ENCODE data around the gene DVL1.

The DVL1 gene

DNA sequence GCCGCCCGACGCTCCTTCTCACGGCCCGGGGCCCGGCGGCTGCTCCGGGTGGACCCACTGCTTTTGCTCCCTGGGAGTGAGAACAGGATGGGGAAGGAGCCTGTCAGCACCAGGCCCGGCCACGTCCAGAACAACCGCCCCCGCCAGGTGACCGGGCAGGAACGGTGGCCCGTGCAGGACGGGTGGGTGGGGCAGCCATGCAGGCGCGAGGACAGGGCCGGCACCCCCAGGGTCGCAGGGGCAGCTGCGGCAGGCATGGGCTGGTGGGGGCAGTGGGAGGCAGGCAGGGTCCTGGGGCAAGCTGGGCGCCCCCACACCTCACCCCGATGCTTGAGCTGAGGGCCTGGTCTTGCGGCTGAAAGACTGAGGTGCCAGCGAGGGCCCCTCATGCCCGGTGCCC lies 12.8 kb downstream of the DVL1 start:
- Histone ChIP-seq H3K9me3 (ENCODE audit: insufficient read depth, low read depth, low read length) (no peaks in the 10 kb centered on the region), H3K27me3 (ENCODE audit: insufficient read depth, low read length, poor library complexity, severe bottlenecking) (no peaks in the 10 kb centered on the region), H3K79me2 (ENCODE audit: insufficient read depth, low read length) (no peaks in the 10 kb centered on the region), H3K4me3 (ENCODE audit: low read length, poor library complexity, severe bottlenecking) (no peak overlapping the region), H3K4me1 (ENCODE audit: insufficient read depth, low read length, poor library complexity, severe bottlenecking) (no peaks in the 10 kb centered on the region), H3K4me2 (ENCODE audit: low read depth, low read length, poor library complexity, severe bottlenecking) (no peak overlapping the region), H3K9me2 (replicated peaks; ENCODE audit: low read depth, low read length) (no peaks in the 10 kb centered on the region), H3F3A (ENCODE audit: low read depth) (no peaks in the 10 kb centered on the region), H3K9ac (ENCODE audit: low read depth, low read length, poor library complexity, severe bottlenecking) (no peak overlapping the region), H4K20me1 (ENCODE audit: insufficient read depth, low read length, poor library complexity, severe bottlenecking) (no peaks in the 10 kb centered on the region), H2AFZ (ENCODE audit: low read length) (no peak overlapping the region), H3K36me3 (ENCODE audit: insufficient read depth, low read length) (no peaks in the 10 kb centered on the region; the same call in 1 of the 2 replicates)
- no peak for TF ChIP-seq EZH2phosphoT487 (IDR thresholded peaks at IDR 0.05; ENCODE audit: borderline replicate concordance)
- TF ChIP-seq, protein P1, sequence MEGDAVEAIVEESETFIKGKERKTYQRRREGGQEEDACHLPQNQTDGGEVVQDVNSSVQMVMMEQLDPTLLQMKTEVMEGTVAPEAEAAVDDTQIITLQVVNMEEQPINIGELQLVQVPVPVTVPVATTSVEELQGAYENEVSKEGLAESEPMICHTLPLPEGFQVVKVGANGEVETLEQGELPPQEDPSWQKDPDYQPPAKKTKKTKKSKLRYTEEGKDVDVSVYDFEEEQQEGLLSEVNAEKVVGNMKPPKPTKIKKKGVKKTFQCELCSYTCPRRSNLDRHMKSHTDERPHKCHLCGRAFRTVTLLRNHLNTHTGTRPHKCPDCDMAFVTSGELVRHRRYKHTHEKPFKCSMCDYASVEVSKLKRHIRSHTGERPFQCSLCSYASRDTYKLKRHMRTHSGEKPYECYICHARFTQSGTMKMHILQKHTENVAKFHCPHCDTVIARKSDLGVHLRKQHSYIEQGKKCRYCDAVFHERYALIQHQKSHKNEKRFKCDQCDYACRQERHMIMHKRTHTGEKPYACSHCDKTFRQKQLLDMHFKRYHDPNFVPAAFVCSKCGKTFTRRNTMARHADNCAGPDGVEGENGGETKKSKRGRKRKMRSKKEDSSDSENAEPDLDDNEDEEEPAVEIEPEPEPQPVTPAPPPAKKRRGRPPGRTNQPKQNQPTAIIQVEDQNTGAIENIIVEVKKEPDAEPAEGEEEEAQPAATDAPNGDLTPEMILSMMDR (conservative IDR thresholded peaks at IDR 0.05; ENCODE audit: low read length) = no peak

DNA sequence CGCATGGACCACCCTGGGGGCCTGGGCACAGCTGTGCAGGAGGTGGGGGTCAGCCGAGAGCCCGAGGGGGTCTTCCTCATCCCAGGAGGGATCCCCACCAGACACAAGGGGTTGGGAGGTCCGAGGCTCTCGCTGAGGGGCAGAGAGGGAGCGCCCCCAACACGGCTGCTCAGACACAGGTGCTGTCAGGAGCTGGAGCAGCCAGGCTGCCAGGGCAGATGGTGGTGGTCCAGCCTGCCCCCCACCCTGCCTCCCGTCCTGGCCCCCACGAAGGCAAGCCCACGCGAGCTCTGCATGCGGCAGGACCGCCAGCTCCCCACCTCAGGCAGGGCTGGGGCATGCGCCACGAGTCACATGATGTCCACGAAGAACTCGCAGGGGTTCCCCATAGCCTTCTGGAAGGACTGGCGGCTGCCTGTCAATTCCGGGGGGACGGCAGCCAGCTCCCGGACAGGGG lies 13.4 kb downstream of the DVL1 start:
- Histone ChIP-seq H3K9me2 (replicated peaks; ENCODE audit: low read depth, low read length) (no peaks in the 10 kb centered on the region), H3K4me1 (ENCODE audit: insufficient read depth, low read length, poor library complexity, severe bottlenecking) (no peaks in the 10 kb centered on the region), H3K36me3 (ENCODE audit: insufficient read depth, low read length) (no peaks in the 10 kb centered on the region; the same call in 1 of the 2 replicates), H3K4me2 (ENCODE audit: low read depth, low read length, poor library complexity, severe bottlenecking) (no peak overlapping the region), H3F3A (ENCODE audit: low read depth) (no peaks in the 10 kb centered on the region), H3K9ac (ENCODE audit: low read depth, low read length, poor library complexity, severe bottlenecking) (no peak overlapping the region), H3K9me3 (ENCODE audit: insufficient read depth, low read depth, low read length) (no peaks in the 10 kb centered on the region), H3K27me3 (ENCODE audit: insufficient read depth, low read length, poor library complexity, severe bottlenecking) (no peaks in the 10 kb centered on the region), H3K4me3 (ENCODE audit: low read length, poor library complexity, severe bottlenecking) (no peak overlapping the region), H3K79me2 (ENCODE audit: insufficient read depth, low read length) (no peaks in the 10 kb centered on the region), H2AFZ (ENCODE audit: low read length) (no peak overlapping the region), H4K20me1 (ENCODE audit: insufficient read depth, low read length, poor library complexity, severe bottlenecking) (no peaks in the 10 kb centered on the region)
- TF ChIP-seq EZH2phosphoT487 (IDR thresholded peaks at IDR 0.05; ENCODE audit: borderline replicate concordance) = no peak
- TF ChIP-seq, protein P1 (conservative IDR thresholded peaks at IDR 0.05; ENCODE audit: low read length) = no peak

DNA sequence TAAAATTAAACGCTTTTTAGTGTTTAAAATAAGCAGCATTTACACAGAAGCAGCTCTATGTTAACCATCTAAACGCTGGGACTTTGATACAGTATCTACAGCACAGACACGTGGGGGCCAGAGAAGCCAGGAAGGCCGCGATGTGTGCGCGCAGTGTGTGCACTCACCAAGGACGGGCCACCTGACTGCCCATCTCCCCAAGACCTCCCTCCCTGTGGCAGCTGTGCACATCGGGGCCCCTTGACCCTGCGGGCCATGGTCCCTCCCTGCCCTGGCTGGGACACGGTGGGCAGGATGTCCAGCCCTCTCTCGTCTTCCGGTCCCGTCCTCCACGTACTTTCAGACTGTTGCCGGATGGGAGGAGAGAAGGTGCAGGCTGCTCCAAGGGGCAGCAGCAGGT lies 13.9 kb downstream of the DVL1 start:
- Histone ChIP-seq H3K9me2 (replicated peaks; ENCODE audit: low read depth, low read length) (no peaks in the 10 kb centered on the region), H3K27me3 (ENCODE audit: insufficient read depth, low read length, poor library complexity, severe bottlenecking) (no peaks in the 10 kb centered on the region), H3K4me1 (ENCODE audit: insufficient read depth, low read length, poor library complexity, severe bottlenecking) (no peaks in the 10 kb centered on the region), H3K9me3 (ENCODE audit: insufficient read depth, low read depth, low read length) (no peaks in the 10 kb centered on the region), H3K4me3 (ENCODE audit: low read length, poor library complexity, severe bottlenecking) (no peak overlapping the region), H4K20me1 (ENCODE audit: insufficient read depth, low read length, poor library complexity, severe bottlenecking) (no peaks in the 10 kb centered on the region), H3K4me2 (ENCODE audit: low read depth, low read length, poor library complexity, severe bottlenecking) (no peak overlapping the region), H3K79me2 (ENCODE audit: insufficient read depth, low read length) (no peaks in the 10 kb centered on the region), H2AFZ (ENCODE audit: low read length) (no peak overlapping the region), H3K36me3 (ENCODE audit: insufficient read depth, low read length) (no peaks in the 10 kb centered on the region), H3F3A (ENCODE audit: low read depth) (no peaks in the 10 kb centered on the region), H3K9ac (ENCODE audit: low read depth, low read length, poor library complexity, severe bottlenecking) (no peak overlapping the region)
- TF ChIP-seq, protein P1 (conservative IDR thresholded peaks at IDR 0.05; ENCODE audit: low read length) = no peak
- TF ChIP-seq EZH2phosphoT487 (IDR thresholded peaks at IDR 0.05; ENCODE audit: borderline replicate concordance) = no peak
